Upper lobe of right lung (tissue), 1 donor: Measurements from ENCODE around the gene ZNF281. TPM values are rescaled to one million over a fixed set of nuclear protein-coding genes. Genes with fewer than 3 reads are reported as not detected.
"Not testable (repeated sequence)": the region's sequence is repeated elsewhere in the genome, so short reads cannot be mapped to it uniquely, and the experiment has no call there.

Experiments used
- ATAC-seq: fragments of 200-7000 bp; cut with Tn5 transposase; one replicate; pipeline ENCODE4 v1.9.1; 2020; ENCODE audit warnings: mild to moderate bottlenecking, moderate library complexity
- DNase-seq: peaks from one replicate; pipeline ENCODE4 v3.0.0-alpha.2; 2020
- H3K27ac ChIP-seq: fragments of 200-600 bp; one replicate; pipeline ENCODE4 v1.8.0; 2022
- H3K27me3 ChIP-seq: fragments of 200-600 bp; one replicate; pipeline ENCODE4 v1.8.0; 2022; ENCODE audit warnings: mild to moderate bottlenecking
- H3K36me3 ChIP-seq: fragments of 200-600 bp; one replicate; pipeline ENCODE4 v1.8.0; 2022
- H3K4me1 ChIP-seq: fragments of 200-600 bp; one replicate; pipeline ENCODE4 v1.8.0; 2022
- H3K4me3 ChIP-seq: fragments of 200-600 bp; one replicate; pipeline ENCODE4 v1.8.0; 2022; ENCODE audit warnings: mild to moderate bottlenecking
- H3K9me3 ChIP-seq: fragments of 200-600 bp; one replicate; pipeline ENCODE4 v1.8.0; 2022
- CTCF ChIP-seq: fragments of 200-600 bp; IDR thresholded peaks from one replicate; pipeline ENCODE4 v1.8.0; 2022; ENCODE audit warnings: antibody characterized with exemption
- intact Hi-C: fragments of 100-400 bp; cut with DNase I; formaldehyde crosslinking; loops from one replicate; pipeline ENCODE4 v1.11.0; 2022
- total RNA-seq: library from RNA; stranded (reverse); fragmentation: NEBNext Ultra II Directional; extraction: Animal tissue kit (Norgen Biotek cat#: 25700); gene quantifications from one replicate; pipeline ENCODE4 v1.2.1, GENCODE V29; 2021
- donor health status: DM: no; HTN: yes; CAD: no; lungs with severe emphysema.

Gene ZNF281
- total RNA-seq, 1 donor from 2014 or later: 19.5 TPM

GRCh38 chr1:200442537-200443156, 32.8 kb upstream of the ZNF281 start:
- intact Hi-C loops: no loop called here
- Histone ChIP-seq H3K27ac (no peak overlapping the region), H3K4me3 (no peak overlapping the region), H3K4me1 (peaks cover 5% of the 10 kb centered on the region), H3K27me3 (no peaks in the 10 kb centered on the region), H3K9me3 (no peaks in the 10 kb centered on the region), H3K36me3 (no peaks in the 10 kb centered on the region)
- TF ChIP-seq CTCF: no peak
- no peak for ATAC-seq
- DNase-seq: no peak

- H3K36me3 ChIP-seq: no peaks in the 10 kb centered on the region
- H3K4me1 ChIP-seq: peaks cover 5% of the 10 kb centered on the region
- no peak for ATAC-seq
- intact Hi-C loops: no loop called here
- no peak for DNase-seq
- no peak overlapping the region for H3K27ac ChIP-seq
- H3K4me3 ChIP-seq: no peak overlapping the region
- H3K9me3 ChIP-seq: no peaks in the 10 kb centered on the region
- no peaks in the 10 kb centered on the region for H3K27me3 ChIP-seq
- no peak for TF ChIP-seq CTCF
Observed at GRCh38 chr1:200442023-200442422, 32.2 kb upstream of the ZNF281 start.

GRCh38 chr1:200438911-200439310, 29.1 kb upstream of the ZNF281 start:
- intact Hi-C loops: no loop called here
- DNase-seq (no peak), ATAC-seq (no peak)
- Histone ChIP-seq H3K27ac (no peak overlapping the region), H3K36me3 (no peaks in the 10 kb centered on the region), H3K9me3 (no peaks in the 10 kb centered on the region), H3K4me1 (peaks cover 5% of the 10 kb centered on the region), H3K4me3 (no peak overlapping the region), H3K27me3 (no peaks in the 10 kb centered on the region)
- no peak for TF ChIP-seq CTCF

DNA sequence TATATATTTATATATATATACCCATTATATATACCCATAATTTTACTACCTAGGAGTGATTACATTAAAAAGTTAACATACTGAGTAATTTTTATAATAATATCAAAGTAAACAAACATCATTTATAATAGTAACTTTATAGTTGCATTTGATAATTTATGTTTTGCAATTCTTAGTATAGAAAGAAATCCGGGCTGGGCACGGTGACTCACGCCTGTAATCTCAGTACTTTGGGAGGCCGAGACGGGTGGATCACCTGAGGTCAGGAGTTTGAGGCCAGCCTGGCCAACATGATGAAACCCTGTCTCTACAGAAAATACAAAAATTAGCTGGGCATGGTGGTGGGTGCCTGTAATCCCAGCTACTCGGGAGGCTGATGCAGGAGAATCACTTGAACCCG, 28.6 kb upstream of the ZNF281 start:
- H3K9me3 ChIP-seq: not testable (repeated sequence)

DNA sequence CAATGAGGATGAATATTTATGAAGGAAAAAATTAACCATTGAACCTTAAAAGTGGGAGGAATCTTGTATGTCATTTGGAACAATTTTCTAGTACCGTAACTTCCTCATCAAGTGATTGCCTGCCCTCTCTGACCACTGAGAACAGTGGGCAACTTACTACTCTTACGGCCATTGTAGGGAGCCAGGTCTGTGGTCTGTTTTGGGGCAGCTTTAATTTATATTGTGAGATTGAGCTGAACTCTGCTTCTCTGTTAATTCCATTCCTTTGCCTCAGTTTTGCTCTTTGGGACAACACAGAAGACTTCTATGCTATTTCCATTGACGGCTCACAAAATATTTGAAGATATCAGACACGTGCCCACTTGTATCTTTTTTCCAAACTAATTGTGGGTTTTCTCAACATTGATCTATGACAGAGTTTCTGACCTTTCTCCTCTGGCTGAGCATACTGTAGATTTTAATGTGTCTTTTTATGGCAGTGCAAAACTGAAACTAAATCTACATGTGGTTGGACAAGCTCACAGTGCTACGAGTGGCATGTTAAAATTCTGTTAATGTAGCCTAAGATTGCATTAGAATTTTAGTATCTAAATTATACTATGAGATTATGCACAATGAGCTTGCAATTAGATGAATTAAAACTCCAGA, 27.8 kb upstream of the ZNF281 start:
- no peak for TF ChIP-seq CTCF
- no peaks in the 10 kb centered on the region for H3K9me3 ChIP-seq
- ATAC-seq (no peak), DNase-seq (no peak)
- peak overlapping the region; percentile 37 for H3K4me3 ChIP-seq
- no peaks in the 10 kb centered on the region for H3K27me3 ChIP-seq
- H3K36me3 ChIP-seq: no peaks in the 10 kb centered on the region
- intact Hi-C loops: no loop called here
- peaks cover 5% of the 10 kb centered on the region for H3K4me1 ChIP-seq
- H3K27ac ChIP-seq: no peak overlapping the region

More for the DNA sequence above, 28.6 kb upstream of the ZNF281 start:
- DNase-seq, H3K27me3 ChIP-seq, H3K27ac ChIP-seq, H3K4me3 ChIP-seq, ATAC-seq, H3K4me1 ChIP-seq, H3K36me3 ChIP-seq, intact Hi-C loops: not testable (repeated sequence)

GRCh38 chr1:200437088-200437487, 27.3 kb upstream of the ZNF281 start:
- TF ChIP-seq CTCF: no peak
- no peak overlapping the region for H3K4me3 ChIP-seq
- no peaks in the 10 kb centered on the region for H3K9me3 ChIP-seq
- intact Hi-C loops: no loop called here
- ATAC-seq (no peak), DNase-seq (no peak)
- H3K27me3 ChIP-seq: no peaks in the 10 kb centered on the region
- peaks cover 5% of the 10 kb centered on the region for H3K4me1 ChIP-seq
- H3K36me3 ChIP-seq: no peaks in the 10 kb centered on the region
- H3K27ac ChIP-seq: no peak overlapping the region
